Islet of Langerhans (tissue), 1 donor: ENCODE results near the gene TTC36.
A peak's percentile ranks its signal among the peaks of the same experiment; 100 is the strongest.
"Not testable (repeated sequence)": the region's sequence is repeated elsewhere in the genome, so short reads cannot be mapped to it uniquely, and the experiment has no call there.

Source experiments
- FAIRE-seq: peaks from one replicate; lab custom pipeline; 2011; peaks lifted over from hg19 to GRCh38; lab: Jason Lieb, UNC

Gene TTC36

GRCh38 chr11:118532852-118533768 lies 5.8 kb downstream of the TTC36 start:
- FAIRE-seq: no peak

GRCh38 chr11:118533769-118534729 lies 6.8 kb downstream of the TTC36 start:
- no peak for FAIRE-seq

GRCh38 chr11:118535261-118535660 lies 8.0 kb downstream of the TTC36 start:
- no peak for FAIRE-seq

- FAIRE-seq: no peak
Observed at GRCh38 chr11:118536726-118537125, 9.5 kb downstream of the TTC36 start.

GRCh38 chr11:118537409-118537980 lies 10.2 kb downstream of the TTC36 start:
- FAIRE-seq: no peak

GRCh38 chr11:118544010-118544646 lies 16.9 kb downstream of the TTC36 start:
- no peak for FAIRE-seq

GRCh38 chr11:118544647-118545010 lies 17.4 kb downstream of the TTC36 start:
- FAIRE-seq: no peak

GRCh38 chr11:118545533-118545932 lies 18.3 kb downstream of the TTC36 start:
- FAIRE-seq: no peak

GRCh38 chr11:118547132-118547531 lies 19.9 kb downstream of the TTC36 start:
- FAIRE-seq: no peak

GRCh38 chr11:118552341-118552740 lies 25.1 kb downstream of the TTC36 start:
- no peak for FAIRE-seq

GRCh38 chr11:118560806-118561205 lies 33.5 kb downstream of the TTC36 start:
- FAIRE-seq: no peak

GRCh38 chr11:118565051-118565450 lies 37.8 kb downstream of the TTC36 start:
- no peak for FAIRE-seq

- no peak for FAIRE-seq
Observed at GRCh38 chr11:118569670-118570069, 42.4 kb downstream of the TTC36 start.

GRCh38 chr11:118570787-118571186 lies 43.5 kb downstream of the TTC36 start:
- no peak for FAIRE-seq

- not testable (repeated sequence) for FAIRE-seq
Observed at GRCh38 chr11:118571701-118572060, 44.4 kb downstream of the TTC36 start.

- no peak for FAIRE-seq
Observed at GRCh38 chr11:118572061-118572980, 45.0 kb downstream of the TTC36 start, which contains the start of gene ARCN1. TSS of gene ARCN1 (plus strand) at chr11:118572409. CDS start at chr11:118572548, 139 bp downstream.

- FAIRE-seq: peak; percentile 47
Observed at GRCh38 chr11:118572981-118573550, 45.8 kb downstream of the TTC36 start.

GRCh38 chr11:118574636-118575035 lies 47.4 kb downstream of the TTC36 start:
- no peak for FAIRE-seq

GRCh38 chr11:118577995-118578394 lies 50.7 kb downstream of the TTC36 start:
- not testable (repeated sequence) for FAIRE-seq
